BJ (cell line): ENCODE measurements around the gene MED6. TPM values are rescaled to one million over a fixed set of nuclear protein-coding genes. Genes with fewer than 3 reads are reported as not detected.

Experiments
- CTCF ChIA-PET: fragments of 350-600 bp; formaldehyde crosslinking; extraction: SDS; loops from one replicate; lab custom pipeline; 2021; ENCODE audit warnings: antibody characterized with exemption, inconsistent platforms; lab: Yijun Ruan, JAX
- POLR2A ChIA-PET: fragments of 300-600 bp; sonication (Branson Sonifier 250); formaldehyde crosslinking; extraction: SDS; loops from one replicate; lab custom pipeline; 2021; ENCODE audit warnings: antibody characterized with exemption; lab: Charles Lee
- DNase-seq: peaks from one replicate; pipeline ENCODE4 v3.0.0-alpha.2; 2011; ENCODE audit warnings: low read depth
- H3K27me3 ChIP-seq: 2 replicates; pipeline ENCODE4 v1.6.0; 2011; ENCODE audit warnings: low read length; ENCODE audit not compliant: control insufficient read depth, insufficient read depth
- H3K36me3 ChIP-seq: 2 replicates; pipeline ENCODE4 v1.5.1; 2011; ENCODE audit warnings: low read length; ENCODE audit not compliant: control insufficient read depth, insufficient read depth
- H3K4me3 ChIP-seq: 2 replicates; pipeline ENCODE4 v1.5.1; 2011; ENCODE audit warnings: low read depth, mild to moderate bottlenecking, control low read depth, low read length
- CTCF ChIP-seq: IDR thresholded peaks from 2 replicates; pipeline ENCODE4 v1.5.1; 2011; ENCODE audit warnings: low read depth, mild to moderate bottlenecking, control low read depth, inconsistent platforms, low read length, moderate library complexity; ENCODE audit not compliant: insufficient read depth
- polyA plus RNA-seq: library from polyadenylated mRNA; depleted of rRNA; stranded (reverse); fragments of >200 nt; gene quantifications from 2 replicates; pipeline ENCODE4 v1.2.3, GENCODE V29; 2011

MED6 gene
- polyA plus RNA-seq, 1 experiment: 15.4 TPM

GRCh38 chr14:70585231-70585630 lies 15.2 kb downstream of the MED6 start:
- Histone ChIP-seq H3K4me3 (no peak overlapping the region), H3K36me3 (peaks cover 6% of the 10 kb centered on the region), H3K27me3 (no peaks in the 10 kb centered on the region)
- ChIA-PET CTCF (interaction anchor here (1.2 kb wide), 1 partner anchor 498 kb away, joined by 3 read pairs; no protein-coding TSS in a partner anchor), POLR2A (no interaction called here)
- DNase-seq: no peak
- TF ChIP-seq CTCF: no peak

- no peak overlapping the region for H3K4me3 ChIP-seq
- H3K36me3 ChIP-seq: no peaks in the 10 kb centered on the region
- H3K27me3 ChIP-seq: no peaks in the 10 kb centered on the region
- POLR2A ChIA-PET: no interaction called here
- no peak for DNase-seq
- no peak for TF ChIP-seq CTCF
- CTCF ChIA-PET: no interaction called here
These were observed 23.6 kb downstream of the MED6 start for GRCh38 chr14:70576891-70577290.

DNA sequence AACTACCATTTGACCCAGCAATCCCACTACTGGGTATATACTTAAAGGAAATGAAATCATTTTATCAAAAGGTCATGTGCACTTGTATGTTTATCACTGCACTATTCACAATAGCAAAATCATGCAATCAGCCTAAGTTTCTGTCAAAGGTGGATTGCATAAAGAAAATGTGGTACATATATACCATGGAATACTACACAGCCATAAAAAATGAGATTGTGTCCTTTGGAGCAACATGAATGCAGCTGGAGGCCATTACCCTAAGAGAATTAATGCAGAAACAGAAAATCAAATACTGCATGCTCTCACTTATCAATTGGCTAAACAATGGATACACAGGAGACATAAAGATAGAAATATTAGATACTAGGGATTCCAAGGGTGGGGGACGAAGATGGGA lies 27.4 kb downstream of the MED6 start:
- CTCF ChIA-PET: no interaction called here
- POLR2A ChIA-PET: no interaction called here
- Histone ChIP-seq H3K36me3 (no peaks in the 10 kb centered on the region), H3K27me3 (no peaks in the 10 kb centered on the region), H3K4me3 (no peak overlapping the region)
- no peak for TF ChIP-seq CTCF
- no peak for DNase-seq

DNA sequence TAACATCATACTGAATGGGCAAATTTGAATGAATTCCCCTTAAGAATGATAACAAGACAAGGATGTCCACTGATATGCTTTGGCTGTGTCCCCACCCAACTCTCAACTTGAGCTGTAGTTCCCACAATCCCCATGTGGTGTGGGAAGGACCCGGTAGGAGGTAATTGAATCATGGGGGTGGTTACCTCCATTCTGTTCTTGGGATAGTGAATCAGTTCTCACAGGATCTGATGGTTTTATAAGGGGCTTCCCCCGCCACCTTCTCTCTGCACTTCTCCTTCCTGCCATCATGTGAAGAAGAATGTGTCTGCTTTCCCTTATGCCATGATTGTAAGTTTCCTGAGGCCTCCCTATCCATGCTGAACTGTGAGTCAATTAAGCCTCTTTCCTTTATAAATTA lies 29.3 kb downstream of the MED6 start:
- Histone ChIP-seq H3K27me3 (no peaks in the 10 kb centered on the region), H3K4me3 (no peak overlapping the region), H3K36me3 (peaks cover 2% of the 10 kb centered on the region; the same call in 1 of the 2 replicates)
- no peak for DNase-seq
- CTCF ChIA-PET: no interaction called here
- TF ChIP-seq CTCF: no peak
- POLR2A ChIA-PET: no interaction called here

DNA sequence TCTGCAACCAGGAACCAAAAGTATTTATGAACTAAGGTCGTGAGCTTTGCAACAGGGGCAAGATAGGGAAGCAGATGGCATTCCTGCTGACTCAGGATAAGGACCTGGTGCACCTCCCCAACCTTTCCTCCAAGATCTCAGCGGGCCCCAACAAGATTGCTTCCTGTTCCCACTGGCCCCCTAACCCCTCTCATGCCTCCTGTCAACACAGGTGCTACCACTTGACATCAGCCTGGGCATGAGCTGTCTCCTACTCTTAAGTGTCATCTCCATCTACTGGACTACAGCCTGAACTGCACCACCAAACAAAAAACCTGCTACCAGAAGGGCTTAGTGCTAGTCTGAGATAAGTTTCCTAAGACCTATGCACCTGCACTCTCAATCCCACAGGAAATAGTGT lies 32.7 kb downstream of the MED6 start:
- TF ChIP-seq CTCF: peak; percentile 58
- Histone ChIP-seq H3K4me3 (no peak overlapping the region), H3K36me3 (peaks cover 5% of the 10 kb centered on the region), H3K27me3 (no peaks in the 10 kb centered on the region)
- DNase-seq: no peak
- POLR2A ChIA-PET: no interaction called here
- CTCF ChIA-PET: interaction anchor here (0.8 to 3.0 kb wide), 5 partner anchors 13 to 484 kb away, joined by 4 to 9 read pairs (median 5); no protein-coding TSS in a partner anchor
